Right lobe of liver (tissue), 4 donors: ENCODE data around the gene C9.

Source experiments
- CTCF ChIP-seq, 4 donors: fragments of 200-600 bp in 3 of 4; fragments of 450-650 bp in 1 of 4; IDR thresholded peaks; one replicate each; pipeline versions ENCODE4 v1.5.1 to v1.8.0; 2016 to 2022; ENCODE audit warnings: antibody characterized with exemption in 4 of 4, mild to moderate bottlenecking in 2 of 4
- POLR2A ChIP-seq: fragments of 450-650 bp; IDR thresholded peaks from one replicate; pipeline ENCODE4 v1.6.1; 2017; ENCODE audit warnings: antibody characterized with exemption, mild to moderate bottlenecking
- donor health status: DM: no; HTN: no; CAD: no.
- donor health status: DM: no; HTN: no; CAD: no.
- donor health status: DM: no; HTN: yes; CAD: no.

DNA sequence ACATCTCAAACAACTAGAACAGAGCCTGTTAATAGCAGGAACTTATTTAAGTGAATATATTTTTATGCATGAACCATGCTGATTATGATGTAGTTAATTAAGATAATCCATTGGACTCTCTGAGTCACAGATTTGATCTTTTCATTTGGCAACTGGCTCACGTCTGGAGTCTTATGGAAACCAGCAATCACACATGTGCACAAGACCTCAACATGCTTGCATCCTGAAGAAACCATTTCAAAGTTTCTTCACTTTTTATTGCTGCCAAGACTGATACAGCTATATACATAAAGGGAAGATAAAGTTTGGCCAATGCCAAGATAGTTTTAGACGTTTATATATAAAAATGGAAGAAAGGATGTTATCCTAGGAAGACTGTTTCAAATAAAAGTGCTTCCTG lies 13.3 kb upstream of the C9 start:
- no peak for TF ChIP-seq CTCF (IDR thresholded peaks at IDR 0.05)
- TF ChIP-seq POLR2A = no peak
